Endothelial cell of umbilical vein (primary cell): ENCODE measurements around the gene PKP4. TPM values are rescaled to one million over a fixed set of nuclear protein-coding genes. Genes with fewer than 3 reads are reported as not detected.

Experiments used
- BruUV-seq: library from RNA; stranded (reverse); fragments of 400-500 nt; replicated peaks from 2 replicates; lab custom pipeline; 2021; lab: Mats Ljungman, UMichigan
- CTCF ChIA-PET: fragments of 300-600, 350-600 bp; sonication (Branson Sonifier 250); formaldehyde crosslinking; loops from one replicate; lab custom pipeline; 2021; ENCODE audit warnings: antibody characterized with exemption, inconsistent platforms; lab: Charles Lee
- POLR2A ChIA-PET: fragments of 300-600, 350-600 bp; sonication (Branson Sonifier 250); formaldehyde crosslinking; loops from one replicate; lab custom pipeline; 2021; ENCODE audit warnings: antibody characterized with exemption, inconsistent platforms; lab: Charles Lee
- DNase-seq: peaks from one replicate; pipeline ENCODE4 v3.0.0-alpha.2; 2011; ENCODE audit warnings: low read depth, low spot score
- FAIRE-seq: peaks from 2 replicates; lab custom pipeline; 2011; peaks lifted over from hg19 to GRCh38; lab: Jason Lieb, UNC
- H2AFZ ChIP-seq: 2 replicates; pipeline ENCODE4 v1.6.0; 2012; ENCODE audit warnings: low read depth, low read length, control low read depth, inconsistent platforms
- H3K27ac ChIP-seq: 2 replicates; pipeline ENCODE4 v1.5.1; 2011; ENCODE audit warnings: low read depth, mild to moderate bottlenecking, control low read depth, low read length, moderate library complexity; ENCODE audit not compliant: insufficient read depth
- H3K27me3 ChIP-seq, 2 experiments: 2 replicates each; pipeline versions ENCODE4 v1.6.0 to v1.6.1; 2011; ENCODE audit warnings: low read length in 2 of 2, mixed read lengths in 1 of 2; ENCODE audit not compliant: control insufficient read depth in 2 of 2, insufficient read depth in 2 of 2
- H3K36me3 ChIP-seq, 2 experiments: 2 replicates in 1 of 2; 3 replicates in 1 of 2; pipeline ENCODE4 v1.5.1; 2011; ENCODE audit warnings: low read length in 2 of 2, mild to moderate bottlenecking in 1 of 2, moderate library complexity in 1 of 2; ENCODE audit not compliant: control insufficient read depth in 2 of 2, insufficient read depth in 2 of 2; ENCODE audit errors: extremely low read depth in 1 of 2
- H3K4me1 ChIP-seq: 3 replicates; pipeline ENCODE4 v1.5.1; 2011; ENCODE audit warnings: mild to moderate bottlenecking, low read length; ENCODE audit not compliant: control insufficient read depth, insufficient read depth; ENCODE audit errors: extremely low read depth
- H3K4me2 ChIP-seq: 2 replicates; pipeline ENCODE4 v1.6.1; 2011; ENCODE audit warnings: low read length, control low read depth, mixed read lengths; ENCODE audit not compliant: insufficient read depth
- H3K4me3 ChIP-seq, 3 experiments: fragments of 200-600 bp in 1 of 3; sonication (generic), shearing (Covaris generic) in 1 of 3; replicated peaks in 1 of 3; 2 replicates each; pipeline ENCODE4 v1.5.1; 2011 to 2016; ENCODE audit warnings: control low read depth in 3 of 3, low read length in 3 of 3, mild to moderate bottlenecking in 2 of 3, inconsistent platforms in 1 of 3, low read depth in 1 of 3, moderate library complexity in 1 of 3; ENCODE audit not compliant: insufficient read depth in 1 of 3
- H3K79me2 ChIP-seq: 2 replicates; pipeline ENCODE4 v1.6.0; 2012; ENCODE audit warnings: low read length, inconsistent platforms; ENCODE audit not compliant: control insufficient read depth, insufficient read depth
- H3K9ac ChIP-seq: replicated peaks from 2 replicates; pipeline ENCODE3; 2011; ENCODE audit warnings: low read length, control low read depth; ENCODE audit not compliant: insufficient read depth; ENCODE audit errors: extremely low read depth
- H3K9me1 ChIP-seq: replicated peaks from 3 replicates; pipeline ENCODE4 v1.6.0; 2011; ENCODE audit warnings: mild to moderate bottlenecking, low read length; ENCODE audit not compliant: control insufficient read depth, insufficient read depth; ENCODE audit errors: extremely low read depth
- H3K9me3 ChIP-seq: replicated peaks from 2 replicates; pipeline ENCODE4 v1.5.1; 2012; ENCODE audit warnings: low read length, inconsistent platforms; ENCODE audit not compliant: control insufficient read depth, insufficient read depth
- H4K20me1 ChIP-seq: replicated peaks from 2 replicates; pipeline ENCODE3; 2011; ENCODE audit warnings: mild to moderate bottlenecking, low read length; ENCODE audit not compliant: control insufficient read depth, insufficient read depth; ENCODE audit errors: extremely low read depth
- CTCF ChIP-seq, 2 donors: IDR thresholded peaks; 1 replicate in 1 of 2; 2 replicates in 1 of 2; pipeline ENCODE4 v1.5.1; 2011; ENCODE audit warnings: low read length in 2 of 2, mild to moderate bottlenecking in 2 of 2, moderate library complexity in 2 of 2, control low read depth in 1 of 2, inconsistent platforms in 1 of 2, low read depth in 1 of 2; ENCODE audit not compliant: insufficient read depth in 1 of 2; ENCODE audit errors: extremely low read depth in 1 of 2
- EZH2 ChIP-seq: IDR thresholded peaks from 2 replicates; pipeline ENCODE4 v1.6.1; 2012; ENCODE audit warnings: borderline replicate concordance, low read depth, mild to moderate bottlenecking, moderate library complexity, low read length, inconsistent platforms; ENCODE audit not compliant: severe bottlenecking
- FOS ChIP-seq: IDR thresholded peaks from 2 replicates; pipeline ENCODE4 v1.6.1; 2011; ENCODE audit warnings: mild to moderate bottlenecking, low read length, moderate library complexity, borderline replicate concordance; ENCODE audit not compliant: insufficient read depth
- POLR2A ChIP-seq: IDR thresholded peaks from 2 replicates; pipeline ENCODE4 v1.6.1; 2012; ENCODE audit warnings: low read depth, mild to moderate bottlenecking, control low read depth, low read length
- POLR2AphosphoS5 ChIP-seq: IDR thresholded peaks from 2 replicates; pipeline ENCODE4 v1.6.1; 2012; ENCODE audit warnings: low read depth, mild to moderate bottlenecking, control low read depth, low read length, moderate library complexity; ENCODE audit not compliant: insufficient read depth
- dilution Hi-C: fragments of 300-500 bp; cut with MboI; formaldehyde crosslinking; loops from one replicate; pipeline ENCODE4 v1.15.0; 2019; ENCODE audit warnings: low sequenced_read_pairs; ENCODE audit not compliant: extremely low pct_ligation_motif_present
- intact Hi-C: fragments of 100-400 bp; cut with micrococcal nuclease; formaldehyde crosslinking; loops from one replicate; pipeline ENCODE4 v1.10.0; 2022
- polyA plus RNA-seq, 4 experiments: library from polyadenylated mRNA; depleted of rRNA in 3 of 4; stranded (reverse) in 3 of 4; unstranded in 1 of 4; fragments of >200 nt; gene quantifications; 2 replicates each; pipeline versions ENCODE4 v1.2.1 to v1.2.3, GENCODE V29; 2011 to 2012; ENCODE audit warnings: missing spikeins in 1 of 4
- total RNA-seq: library from RNA; stranded (reverse); gene quantifications from 2 replicates; pipeline ENCODE4 v1.2.3, GENCODE V29; 2021

The PKP4 gene
- total and polyA plus RNA-seq, 2 donors (not counting 3 experiments of a cell fraction or from before 2014, with no cell fraction given): 35.4 to 68.5 TPM

- POLR2A ChIA-PET: no interaction called here
- peak overlapping the region; percentile 75 for H3K27ac ChIP-seq
- DNase-seq (no peak), FAIRE-seq (no peak)
- no peaks in the 10 kb centered on the region for H3K9me1 ChIP-seq
- dilution Hi-C loops: no loop called here
- intact Hi-C loops: loop anchor here (1.0 to 10.0 kb wide), 5 partner anchors 245 to 672 kb away; no protein-coding TSS in a partner anchor
- H3K4me1 ChIP-seq: peaks cover 38% of the 10 kb centered on the region
- peaks cover 40% of the 10 kb centered on the region for H3K79me2 ChIP-seq
- peaks cover 2% of the 10 kb centered on the region for H4K20me1 ChIP-seq
- no peaks in the 10 kb centered on the region for H3K9me3 ChIP-seq
- CTCF ChIA-PET: interaction anchor here (0.7 to 4.7 kb wide), 20 partner anchors 13 to 433 kb away, joined by 3 to 63 read pairs (median 6); no protein-coding TSS in a partner anchor
- H3K4me3 ChIP-seq: peak overlapping the region; percentile 53 to 86 (median 81)
- H3K27me3 ChIP-seq: peaks cover 4 to 13% of the 10 kb centered on the region in 2 experiments
- H3K4me2 ChIP-seq: peak overlapping the region; percentile 92
- peak overlapping the region; percentile 73 for H3K9ac ChIP-seq
- TF ChIP-seq FOS (no peak), CTCF (IDR thresholded peaks at IDR 0.05; ENCODE audit: extremely low read depth in 1 of 2, insufficient read depth in 1 of 2, low read depth in 1 of 2, low read length in 2 of 2) (peak in 1 of 2 donors; percentile 3), POLR2A (peak; percentile 36), EZH2 (no peak), POLR2AphosphoS5 (peak; percentile 58)
- H3K36me3 ChIP-seq: no peaks in the 10 kb centered on the region
- peak overlapping the region; percentile 47 for H2AFZ ChIP-seq
- BruUV-seq: no TSS peak
Measured at GRCh38 chr2:158457092-158457825, 507 bp downstream of the PKP4 start.
